Keratinocyte (primary cell): Measurements from ENCODE around the gene HUS1B.

ENCODE experiments used
- CTCF ChIP-seq, 3 experiments: IDR thresholded peaks in 1 of 3; conservative IDR thresholded peaks in 1 of 3; optimal IDR thresholded peaks in 1 of 3; 2 replicates in 2 of 3; 3 replicates in 1 of 3; pipeline versions ENCODE3 to v1.5.1; 2011; ENCODE audit warnings: low read length in 3 of 3, mild to moderate bottlenecking in 3 of 3, moderate library complexity in 2 of 3, control low read depth in 1 of 3, inconsistent platforms in 1 of 3; ENCODE audit not compliant: insufficient read depth in 2 of 3; ENCODE audit errors: extremely low read depth in 1 of 3
- EZH2 ChIP-seq: IDR thresholded peaks from one replicate; pipeline ENCODE4 v1.6.1; 2012; ENCODE audit warnings: inconsistent platforms, mild to moderate bottlenecking, low read length, moderate library complexity

- no peak for TF ChIP-seq EZH2
- no peak for TF ChIP-seq CTCF (optimal IDR thresholded peaks at IDR 0.05 in 1 of 3, IDR thresholded peaks at IDR 0.05 in 1 of 3, conservative IDR thresholded peaks at IDR 0.05 in 1 of 3; ENCODE audit: extremely low read depth in 1 of 3, insufficient read depth in 2 of 3, low read length in 3 of 3)
Measured at GRCh38 chr6:704046-704445, 47.1 kb upstream of the HUS1B start.
